Urinary bladder (tissue), 4 donors: ENCODE results near the gene SPRYD3. TPM values are rescaled to one million over a fixed set of nuclear protein-coding genes. Genes with fewer than 3 reads are reported as not detected.

Experiments
- DNase-seq: peaks from one replicate; pipeline ENCODE4 v3.0.0-alpha.2; 2015; ENCODE audit errors: extremely low spot score
- H3K27ac ChIP-seq: one replicate; pipeline ENCODE4 v1.5.1; 2013; ENCODE audit warnings: low read depth, mild to moderate bottlenecking, moderate library complexity
- H3K36me3 ChIP-seq: one replicate; pipeline ENCODE4 v1.6.1; 2013; ENCODE audit warnings: mild to moderate bottlenecking, moderate library complexity; ENCODE audit not compliant: insufficient read depth
- H3K4me1 ChIP-seq: one replicate; pipeline ENCODE4 v1.6.1; 2013; ENCODE audit warnings: mild to moderate bottlenecking, moderate library complexity; ENCODE audit not compliant: insufficient read depth
- H3K4me3 ChIP-seq: one replicate; pipeline ENCODE4 v1.5.1; 2013; ENCODE audit warnings: low read depth, low read length
- WGBS: extraction: QIAGEN DNeasy Blood & Tissue Kit; methylation state at CpG from one replicate; pipeline ENCODE4 v1.1.7; 2013; 5-methylcytosine and 5-hydroxymethylcytosine counted together
- polyA plus RNA-seq: library from polyadenylated mRNA; stranded (reverse); fragments of 200-250 nt; gene quantifications from one replicate; pipeline ENCODE4 v1.2.3, GENCODE V29; 2013
- total RNA-seq: library from RNA; depleted of rRNA; stranded (reverse); fragments of >200 nt; gene quantifications from one replicate; pipeline ENCODE4 v1.2.3, GENCODE V29; 2014
- donor health status: healthy with polysubstance abuse.
- donor health status: healthy.

Gene SPRYD3
- total and polyA plus RNA-seq, 2 donors, result 9.0 to 66.3 TPM

DNA sequence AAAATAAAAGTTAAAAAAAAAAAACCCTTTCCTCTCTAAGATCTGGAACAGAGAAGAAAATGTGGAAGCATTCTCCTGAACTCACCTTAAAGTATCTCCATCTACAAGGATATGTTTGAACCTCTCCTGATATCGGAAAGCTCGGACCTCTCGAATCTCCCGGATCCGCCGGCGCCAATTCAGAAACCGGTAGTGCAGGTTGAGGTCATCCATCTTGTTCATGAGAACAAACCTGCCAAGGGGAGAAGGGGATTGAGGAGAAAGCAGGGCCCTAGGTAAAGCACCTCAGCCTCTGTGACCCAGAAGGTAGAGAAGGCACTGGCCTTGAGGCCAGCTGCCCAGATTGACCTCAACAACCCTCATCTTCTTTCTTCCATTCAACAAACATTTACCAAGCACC lies 2.2 kb downstream of the SPRYD3 start:
- Histone ChIP-seq H3K4me3 (no peak overlapping the region), H3K36me3 (peaks cover 2% of the 10 kb centered on the region), H3K27ac (no peak overlapping the region), H3K4me1 (no peaks in the 10 kb centered on the region)
- no peak for DNase-seq
- WGBS, result 95% methylated on average over 8 of the region's 8 CpGs

DNA sequence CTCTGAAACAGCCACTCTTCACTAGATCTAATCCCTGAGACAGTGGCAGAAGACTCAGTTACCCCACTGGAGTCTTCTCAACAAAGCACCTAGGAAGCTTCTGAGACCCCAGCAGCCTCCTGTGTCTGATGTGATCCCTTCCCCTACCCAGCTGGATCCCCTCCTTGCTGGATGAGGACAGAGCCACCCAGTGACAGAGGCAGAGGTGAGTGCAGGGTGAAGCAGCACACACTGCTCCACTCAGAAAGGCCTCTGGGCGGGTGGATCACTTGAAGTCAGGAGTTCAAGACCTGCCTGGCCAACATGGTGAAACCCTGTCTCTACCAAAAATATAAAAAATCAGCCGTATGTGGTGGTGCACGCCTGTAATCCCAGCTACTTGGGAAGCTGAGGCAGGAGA lies 2.7 kb downstream of the SPRYD3 start:
- H3K4me1 ChIP-seq, result peaks cover 2% of the 10 kb centered on the region

DNA sequence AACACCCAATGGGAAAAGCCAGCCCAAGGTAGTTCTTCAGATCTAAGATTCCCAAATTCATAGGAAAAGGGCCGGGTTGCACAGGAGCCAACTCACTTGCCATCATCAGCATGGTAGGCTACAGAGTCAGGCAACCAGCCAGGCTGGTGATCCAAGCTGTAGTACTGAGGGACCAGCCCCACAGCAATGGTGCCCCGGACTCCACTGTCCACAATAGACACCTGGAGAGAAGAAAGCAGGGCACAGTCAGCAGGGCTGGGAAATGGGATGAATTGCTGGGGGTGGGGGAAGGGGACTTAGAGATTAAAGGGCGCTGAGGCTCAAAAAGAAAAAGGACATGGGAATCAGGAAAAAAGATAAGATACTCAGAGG lies 4.2 kb downstream of the SPRYD3 start:
- no peak for DNase-seq
- Histone ChIP-seq H3K36me3 (peaks cover 2% of the 10 kb centered on the region), H3K4me3 (no peak overlapping the region), H3K4me1 (peaks cover 2% of the 10 kb centered on the region), H3K27ac (no peak overlapping the region)
- WGBS, result 92% methylated on average over 3 of the region's 3 CpGs

More for the DNA sequence above, 2.7 kb downstream of the SPRYD3 start:
- no peak for DNase-seq
- 94% methylated on average over 3 of the region's 3 CpGs for WGBS
- Histone ChIP-seq H3K4me3 (no peak overlapping the region), H3K27ac (no peak overlapping the region), H3K36me3 (peaks cover 2% of the 10 kb centered on the region)

DNA sequence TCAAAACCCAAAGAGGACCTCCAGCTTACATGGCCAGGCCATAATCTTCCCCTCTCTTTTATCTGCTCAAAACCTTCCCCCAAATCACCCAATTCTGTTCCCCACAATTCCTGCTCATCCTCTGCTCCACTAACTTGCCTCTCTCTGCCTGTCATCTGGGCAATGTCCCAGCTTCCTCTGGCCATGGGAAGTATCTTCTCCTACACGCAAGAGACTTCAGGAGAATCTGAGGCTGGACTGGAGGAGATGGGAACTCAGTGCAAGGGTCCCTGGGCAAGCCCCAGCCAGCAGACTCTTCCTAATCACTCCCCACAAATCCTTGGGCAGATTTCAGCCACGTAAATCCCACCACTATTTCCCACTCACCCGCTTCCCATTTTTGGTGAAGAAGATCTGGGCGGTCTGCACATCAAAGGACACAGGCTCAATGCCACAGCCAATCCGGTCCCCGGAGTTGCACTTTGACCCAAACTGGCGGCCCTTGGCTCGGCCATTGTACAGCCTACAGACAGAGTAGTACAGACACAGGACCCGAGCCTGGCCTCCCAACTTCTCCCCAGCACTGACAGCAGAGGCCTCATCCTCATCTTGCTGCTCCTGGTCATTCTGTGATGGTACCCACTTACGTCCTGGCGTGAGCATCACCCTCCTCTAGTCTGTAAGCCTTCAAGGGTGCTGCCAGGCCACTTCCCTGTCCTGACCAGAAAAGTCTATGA lies 4.7 kb downstream of the SPRYD3 start:
- no peak overlapping the region for H3K27ac ChIP-seq
- H3K4me3 ChIP-seq, result no peak overlapping the region
- 89% methylated on average over 11 of the region's 11 CpGs for WGBS
- peaks cover 2% of the 10 kb centered on the region for H3K36me3 ChIP-seq
- DNase-seq, result no peak
- peaks cover 2% of the 10 kb centered on the region for H3K4me1 ChIP-seq

DNA sequence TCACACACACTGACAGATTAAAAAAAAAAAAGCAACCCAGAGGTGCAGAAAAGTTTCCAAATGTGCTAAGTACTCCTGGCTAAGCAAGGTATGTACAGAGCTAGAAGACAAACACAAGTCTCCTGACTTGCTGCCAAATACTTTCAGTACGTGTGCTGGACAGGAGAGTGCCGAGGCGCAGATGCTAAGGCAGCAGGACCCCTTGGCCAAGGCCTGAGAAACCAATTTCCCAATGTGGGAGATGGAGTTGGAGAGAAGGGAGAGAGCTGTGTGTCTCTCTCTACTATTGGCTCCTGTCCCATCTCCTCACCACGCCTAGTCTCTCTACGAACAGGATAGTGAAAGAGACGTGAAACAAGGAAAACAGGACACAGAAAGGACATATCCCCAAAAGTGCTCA lies 5.3 kb downstream of the SPRYD3 start:
- Histone ChIP-seq H3K27ac (no peak overlapping the region), H3K4me1 (peaks cover 2% of the 10 kb centered on the region), H3K4me3 (no peak overlapping the region), H3K36me3 (peaks cover 2% of the 10 kb centered on the region)
- DNase-seq, result no peak
- WGBS, result 49% methylated on average over 6 of the region's 6 CpGs

DNA sequence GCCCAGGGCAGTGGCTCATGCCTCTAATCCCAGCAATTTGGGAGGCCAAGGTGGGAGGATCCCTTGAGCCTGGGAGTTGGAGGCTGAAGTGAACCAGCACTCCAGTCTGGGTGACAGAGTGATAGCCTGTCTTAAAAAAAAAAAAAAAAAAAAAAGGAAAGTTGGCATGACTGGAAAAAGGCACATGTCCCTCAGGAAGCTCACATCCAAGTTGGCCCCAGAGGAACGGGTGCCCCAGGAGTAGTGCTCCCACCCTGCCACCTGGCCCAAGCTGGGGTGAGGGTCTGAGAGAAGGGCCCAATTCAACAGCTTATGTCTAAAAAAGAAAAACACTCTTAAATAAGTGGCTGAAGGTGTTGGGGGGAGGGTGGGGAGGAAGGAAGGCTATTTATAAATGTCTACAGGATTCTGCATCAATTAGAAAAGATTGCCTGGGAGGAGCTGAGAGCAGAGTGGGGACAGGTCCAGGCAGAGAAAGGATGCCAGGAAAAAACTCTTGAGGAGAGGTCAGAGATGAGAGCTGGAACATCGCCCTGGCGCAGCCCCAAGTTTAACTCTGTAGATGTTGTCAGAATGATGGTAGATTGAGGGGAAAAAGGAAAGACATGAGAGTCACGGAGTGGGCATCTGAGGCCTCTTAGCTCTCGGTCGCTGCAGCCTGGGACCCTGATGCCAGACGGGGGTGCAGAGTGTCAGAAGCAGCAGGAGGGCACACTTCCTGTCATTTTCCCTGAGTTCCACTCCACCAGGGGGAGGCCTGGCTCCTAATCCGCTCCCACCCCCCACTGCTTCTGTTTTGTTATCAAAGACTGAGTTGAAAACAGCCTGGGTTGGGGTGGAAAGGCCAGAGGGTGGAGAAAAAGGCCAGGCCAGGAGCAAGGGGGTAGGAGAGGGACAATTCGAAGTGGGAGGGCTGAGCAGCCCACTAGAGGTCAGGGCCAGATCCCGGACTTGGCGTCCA lies 7.3 kb downstream of the SPRYD3 start:
- peaks cover 2% of the 10 kb centered on the region for H3K36me3 ChIP-seq
- WGBS, result 31% methylated on average over 11 of the region's 11 CpGs
- H3K4me1 ChIP-seq, result peaks cover 2% of the 10 kb centered on the region
- H3K27ac ChIP-seq, result no peak overlapping the region
- H3K4me3 ChIP-seq, result no peak overlapping the region
- DNase-seq, result no peak

DNA sequence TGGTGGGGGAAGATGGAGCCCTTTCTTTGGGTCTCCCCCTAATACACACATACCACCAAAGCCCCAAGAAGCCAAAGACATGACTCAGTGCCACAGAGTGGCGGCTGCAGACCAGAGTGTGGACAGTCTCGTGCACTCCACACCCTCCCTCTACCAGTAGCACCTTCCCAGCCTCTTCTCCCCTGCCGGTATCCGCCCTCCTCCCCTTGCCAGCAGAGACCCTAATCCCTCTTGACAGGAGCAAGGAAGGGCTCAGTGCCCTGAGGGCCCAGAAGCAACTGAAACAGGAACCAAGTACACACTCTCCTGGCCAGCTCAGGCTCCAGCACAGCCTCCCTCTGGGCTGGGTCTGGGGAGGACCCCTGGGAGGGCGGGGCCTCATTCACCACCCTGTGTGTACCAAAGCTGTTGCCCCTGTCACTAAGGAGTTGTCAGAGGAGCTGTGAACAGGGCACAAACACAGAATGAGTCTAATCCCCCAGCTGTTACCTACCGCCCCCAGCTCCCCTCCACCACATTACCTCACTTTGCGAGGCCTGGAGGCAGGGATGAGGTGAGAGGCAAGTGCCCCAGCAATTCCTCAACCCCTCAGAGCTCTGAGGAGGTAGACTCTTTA lies 8.2 kb downstream of the SPRYD3 start:
- peak overlapping the region; percentile 48 for H3K27ac ChIP-seq
- WGBS, result 76% methylated on average over 7 of the region's 7 CpGs
- peaks cover 2% of the 10 kb centered on the region for H3K36me3 ChIP-seq
- peaks cover 2% of the 10 kb centered on the region for H3K4me1 ChIP-seq
- no peak overlapping the region for H3K4me3 ChIP-seq
- no peak for DNase-seq

DNA sequence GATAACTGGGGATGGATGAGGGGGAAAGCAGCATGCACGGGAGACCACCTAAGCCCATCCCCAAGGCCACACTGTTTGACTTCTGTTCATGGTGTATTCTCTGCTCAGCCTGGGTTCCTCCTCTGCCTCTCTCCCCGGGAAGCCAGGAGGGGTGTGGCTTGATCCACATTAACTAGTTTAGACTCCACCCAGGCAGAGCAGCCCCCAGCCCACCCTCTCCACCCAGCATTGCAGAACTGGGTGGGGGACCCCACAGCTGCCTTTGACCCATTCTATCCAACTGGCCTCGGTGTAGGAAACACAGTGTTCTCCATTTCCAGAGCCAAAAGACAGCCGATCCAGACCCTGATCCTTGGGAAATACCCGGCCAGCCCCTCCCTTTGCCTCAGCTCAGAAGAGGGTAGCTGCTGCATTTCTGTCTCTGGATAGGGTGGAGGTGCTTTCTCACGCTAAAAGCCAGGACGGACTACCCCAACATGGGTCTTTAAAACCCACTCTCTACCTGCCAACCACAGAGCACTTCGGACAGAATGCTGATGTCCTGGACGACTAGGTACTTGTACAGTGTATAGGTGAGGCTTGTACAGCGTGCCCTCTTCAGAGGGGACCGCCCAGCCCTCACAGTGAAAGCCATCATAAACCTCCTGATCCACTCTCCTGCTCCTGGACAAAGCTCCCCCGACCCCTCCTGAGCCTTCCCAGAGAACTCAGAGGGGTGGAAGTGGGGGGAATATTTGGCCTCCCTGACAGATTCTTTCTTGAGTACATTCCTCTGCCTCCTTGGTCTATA lies 9.4 kb downstream of the SPRYD3 start:
- WGBS, result 60% methylated on average over 12 of the region's 12 CpGs
- DNase-seq, result no peak
- H3K4me3 ChIP-seq, result no peak overlapping the region
- peaks cover 2% of the 10 kb centered on the region for H3K4me1 ChIP-seq
- no peak overlapping the region for H3K27ac ChIP-seq
- no peaks in the 10 kb centered on the region for H3K36me3 ChIP-seq

DNA sequence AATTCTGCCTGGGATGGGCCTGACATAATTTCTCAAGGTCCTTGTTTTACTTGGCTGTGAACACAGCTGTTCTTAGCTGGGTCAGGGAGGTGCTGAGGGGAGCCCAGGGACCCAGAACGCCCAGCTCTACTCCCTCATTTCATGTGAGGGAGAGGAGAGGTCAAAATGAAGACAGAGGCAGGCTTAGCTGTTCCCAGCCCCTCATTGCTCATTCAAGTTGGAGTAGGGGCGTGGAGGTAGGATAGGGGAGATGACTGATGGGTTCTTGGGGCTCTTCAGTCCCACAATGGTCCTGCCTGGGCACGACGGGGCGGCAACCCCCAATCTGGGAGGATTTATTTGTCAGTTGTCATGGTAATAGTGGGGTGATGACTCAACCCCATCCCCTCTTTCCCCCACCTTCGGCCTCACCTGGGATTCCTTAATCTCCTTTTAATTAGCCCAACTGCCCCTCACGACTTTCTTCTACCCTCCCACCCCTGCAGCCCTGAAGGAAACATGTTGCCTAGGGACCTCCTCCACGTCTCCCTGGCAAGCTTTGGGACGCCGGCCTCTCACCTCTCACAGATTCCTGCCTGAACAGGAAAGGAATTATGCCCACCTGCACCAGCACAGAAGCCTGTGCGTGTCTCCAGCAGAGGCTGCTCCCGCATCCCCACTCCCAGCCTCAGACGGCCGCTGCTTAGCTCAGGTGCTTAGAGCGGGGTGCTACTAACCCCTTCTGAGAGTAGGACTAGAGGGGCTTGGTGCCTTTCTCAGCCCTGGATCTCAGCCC lies 10.2 kb downstream of the SPRYD3 start:
- no peak overlapping the region for H3K4me3 ChIP-seq
- H3K27ac ChIP-seq, result no peak overlapping the region
- H3K36me3 ChIP-seq, result no peaks in the 10 kb centered on the region
- no peak for DNase-seq
- peaks cover 2% of the 10 kb centered on the region for H3K4me1 ChIP-seq
- 76% methylated on average over 15 of the region's 15 CpGs for WGBS

DNA sequence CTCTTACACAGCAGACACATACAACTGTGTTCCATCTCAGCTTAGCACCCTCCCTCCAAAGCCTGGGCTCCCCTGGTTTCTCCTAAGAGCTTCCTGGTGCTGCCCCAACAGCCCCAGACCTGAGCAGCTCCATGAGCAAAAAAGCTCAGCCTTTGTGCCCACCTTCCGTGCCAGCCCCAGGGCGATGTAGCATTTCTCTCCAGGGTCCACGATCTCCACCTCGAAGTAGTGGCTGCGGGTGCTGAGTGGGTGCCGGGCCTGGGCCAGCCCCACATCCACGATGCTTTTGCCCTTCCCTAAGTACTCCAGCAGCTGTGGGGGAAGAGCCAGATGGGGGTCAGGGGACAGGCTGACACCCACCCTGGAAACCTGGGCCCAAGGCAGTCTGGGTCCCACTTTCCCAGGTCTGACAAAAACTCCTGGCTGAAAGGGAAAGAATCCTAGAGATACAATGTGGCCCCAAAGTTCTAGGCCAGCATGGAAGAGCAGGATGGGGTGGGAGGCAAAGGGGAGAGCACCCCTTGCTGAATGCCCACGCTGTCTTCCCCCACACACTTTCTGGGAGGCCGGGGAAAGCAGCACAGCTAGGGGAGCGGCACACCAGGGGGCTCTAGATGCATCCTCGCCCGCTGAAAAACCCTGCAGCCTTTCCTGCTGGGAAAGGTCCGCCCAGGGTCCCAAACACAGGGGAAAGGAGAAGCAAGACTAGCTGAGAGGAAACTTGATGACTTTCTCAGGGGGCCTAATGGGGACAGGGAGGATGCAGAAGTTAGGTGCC lies 11.0 kb downstream of the SPRYD3 start:
- no peak for DNase-seq
- H3K4me3 ChIP-seq, result no peak overlapping the region
- peaks cover 2% of the 10 kb centered on the region for H3K4me1 ChIP-seq
- no peaks in the 10 kb centered on the region for H3K36me3 ChIP-seq
- 91% methylated on average over 13 of the region's 13 CpGs for WGBS
- H3K27ac ChIP-seq, result no peak overlapping the region

DNA sequence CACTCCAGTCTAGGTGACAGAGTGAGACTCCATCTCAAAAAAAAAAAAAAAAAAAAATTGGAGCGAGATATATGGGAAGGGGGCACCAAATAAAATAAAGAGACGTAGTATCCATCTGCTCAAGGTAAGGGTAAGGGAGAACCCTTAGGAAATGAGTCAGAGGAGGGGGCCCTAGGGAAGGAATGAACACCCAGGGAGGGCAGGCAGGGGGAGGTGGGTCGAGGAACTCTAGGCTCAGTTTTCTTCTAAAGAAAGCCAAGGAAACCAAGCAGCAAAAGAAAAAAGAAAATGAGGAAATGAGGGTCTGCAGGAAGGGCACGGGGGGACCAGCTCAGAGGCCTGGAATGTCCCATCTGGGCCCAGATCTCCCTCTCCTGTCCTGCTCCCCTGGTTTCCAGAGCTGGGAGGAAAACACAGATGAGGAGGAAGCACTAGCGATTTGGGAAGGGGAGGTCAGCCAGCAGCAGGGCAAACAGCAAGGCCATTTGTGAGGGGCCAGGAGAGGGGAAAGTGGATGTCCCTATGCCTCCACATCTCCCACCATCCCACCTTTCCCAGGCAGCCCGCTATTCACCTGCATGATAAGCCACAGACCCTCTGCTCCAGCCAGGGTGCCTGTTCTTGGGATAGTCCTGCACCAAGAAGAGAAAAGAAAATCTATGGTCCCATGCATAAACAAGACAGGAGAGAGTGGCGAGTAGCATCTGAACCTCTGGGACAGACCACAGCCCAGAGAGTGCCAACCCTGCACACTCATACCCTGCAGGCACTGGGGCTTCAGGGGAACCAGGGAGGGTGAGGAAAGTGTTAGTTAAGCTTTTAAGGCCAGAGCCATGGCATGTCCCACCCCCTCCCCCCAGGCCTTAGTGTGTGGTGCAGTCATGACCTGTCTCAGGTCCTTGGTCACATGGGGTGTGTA lies 11.9 kb downstream of the SPRYD3 start:
- no peak for DNase-seq
- 83% methylated on average over 7 of the region's 7 CpGs for whole genome bisulfite sequencing
- no peak overlapping the region for H3K27ac ChIP-seq
- peaks cover 2% of the 10 kb centered on the region for H3K4me1 ChIP-seq
- H3K36me3 ChIP-seq, result no peaks in the 10 kb centered on the region
- H3K4me3 ChIP-seq, result no peak overlapping the region
